HepG2 (cell line): ENCODE results near the gene NXN. TPM values are rescaled to one million over a fixed set of nuclear protein-coding genes. Genes with fewer than 3 reads are reported as not detected.

Experiments used
- ATAC-seq: fragments of 200-7000 bp; cut with Tn5 transposase; 3 replicates; pipeline ENCODE4 v1.9.1; 2020; ENCODE audit warnings: mild to moderate bottlenecking, moderate library complexity
- BruUV-seq: library from RNA; stranded (reverse); fragments of 400-500 nt; replicated peaks from 2 replicates; lab custom pipeline; 2021; lab: Mats Ljungman, UMichigan
- CTCF ChIA-PET: fragments of 300-600 bp; formaldehyde crosslinking; extraction: SDS; loops from one replicate; lab custom pipeline; 2021; ENCODE audit warnings: low total read pairs, inconsistent platforms, low intra/inter-chr PET ratio; lab: Yijun Ruan, JAX
- POLR2A ChIA-PET: fragments of 350-600 bp; sonication (Branson Sonifier 250); formaldehyde crosslinking; loops from one replicate; lab custom pipeline; 2020; ENCODE audit warnings: antibody characterized with exemption, inconsistent platforms; lab: Yijun Ruan, JAX
- DNase-seq: peaks from one replicate; pipeline ENCODE4 v3.0.0-alpha.2; 2015; ENCODE audit warnings: low spot score
- FAIRE-seq: peaks from 3 replicates; lab custom pipeline; 2011; peaks lifted over from hg19 to GRCh38; lab: Jason Lieb, UNC
- H2AFZ ChIP-seq: one replicate; pipeline ENCODE4 v1.6.1; 2011; ENCODE audit warnings: low read length, inconsistent platforms
- H3K27ac ChIP-seq: fragments of 300-600 bp; 3 replicates; pipeline ENCODE4 v1.8.0; 2011; ENCODE audit warnings: mixed run types, mild to moderate bottlenecking, mixed read lengths, low read length, inconsistent platforms; ENCODE audit not compliant: insufficient read depth; ENCODE audit errors: extremely low read length
- H3K27me3 ChIP-seq, 2 experiments: fragments of 200-600 bp in 1 of 2; 2 replicates in 1 of 2; 3 replicates in 1 of 2; pipeline versions ENCODE4 v1.6.0 to v1.8.0; 2011; ENCODE audit warnings: low read length in 2 of 2, mild to moderate bottlenecking in 2 of 2, moderate library complexity in 2 of 2, inconsistent platforms in 1 of 2; ENCODE audit not compliant: insufficient read depth in 2 of 2, control insufficient read depth in 1 of 2
- H3K36me3 ChIP-seq, 2 experiments: fragments of 200-600 bp in 1 of 2; replicated peaks in 1 of 2; 2 replicates in 1 of 2; 3 replicates in 1 of 2; pipeline versions ENCODE4 v1.5.1 to v1.8.0; 2011; ENCODE audit warnings: low read length in 2 of 2, inconsistent platforms in 1 of 2; ENCODE audit not compliant: insufficient read depth in 2 of 2, control insufficient read depth in 1 of 2
- H3K4me1 ChIP-seq: 2 replicates; pipeline ENCODE4 v1.5.1; 2012; ENCODE audit warnings: low read length, inconsistent platforms; ENCODE audit not compliant: insufficient read depth
- H3K4me2 ChIP-seq: 2 replicates; pipeline ENCODE4 v1.6.0; 2011; ENCODE audit warnings: low read depth, low read length, inconsistent platforms
- H3K4me3 ChIP-seq, 3 experiments: fragments of 200-600 bp in 1 of 3; sonication (generic), shearing (Covaris generic) in 1 of 3; replicated peaks in 1 of 3; 2 replicates each; pipeline ENCODE4 v1.5.1; 2011 to 2016; ENCODE audit warnings: low read length in 3 of 3, inconsistent platforms in 2 of 3, low read depth in 2 of 3, mild to moderate bottlenecking in 2 of 3, control low read depth in 1 of 3, mixed read lengths in 1 of 3; ENCODE audit not compliant: insufficient read depth in 1 of 3
- H3K79me2 ChIP-seq: one replicate; pipeline ENCODE4 v1.6.1; 2011; ENCODE audit warnings: low read length, inconsistent platforms; ENCODE audit not compliant: insufficient read depth
- H3K9ac ChIP-seq: 2 replicates; pipeline ENCODE4 v1.6.0; 2011; ENCODE audit warnings: mild to moderate bottlenecking, low read depth, low read length, inconsistent platforms; ENCODE audit not compliant: insufficient read depth
- H3K9me3 ChIP-seq: 2 replicates; pipeline ENCODE4 v1.5.1; 2012; ENCODE audit warnings: mild to moderate bottlenecking, low read length
- H4K20me1 ChIP-seq: 2 replicates; pipeline ENCODE4 v1.6.0; 2011; ENCODE audit warnings: inconsistent platforms, mild to moderate bottlenecking, low read length, moderate library complexity; ENCODE audit not compliant: insufficient read depth
- ATF1 ChIP-seq: IDR thresholded peaks from 2 replicates; pipeline ENCODE4 v1.6.1; 2016; ENCODE audit warnings: mild to moderate bottlenecking, control low read depth
- MAZ ChIP-seq, 2 experiments: sonication (generic) in 1 of 2; formaldehyde crosslinking in 1 of 2; IDR thresholded peaks; 2 replicates each; pipeline versions ENCODE4 v1.5.0 to v1.6.1; 2012 to 2020; ENCODE audit warnings: low read depth in 2 of 2, mild to moderate bottlenecking in 2 of 2, borderline replicate concordance in 1 of 2, improper control_type of control experiment in 1 of 2, low read length in 1 of 2, missing genetic modification reagents in 1 of 2, moderate library complexity in 1 of 2
- NR2F6 ChIP-seq, 2 experiments: IDR thresholded peaks; 2 replicates each; pipeline ENCODE4 v1.6.1; 2016; ENCODE audit warnings: antibody characterized with exemption in 1 of 2, mild to moderate bottlenecking in 1 of 2
- NRL ChIP-seq: sonication (generic); formaldehyde crosslinking; IDR thresholded peaks from 2 replicates; pipeline ENCODE4 v1.5.0; 2020; ENCODE audit warnings: missing genetic modification reagents, mild to moderate bottlenecking, moderate library complexity, borderline replicate concordance
- SAP130 ChIP-seq: IDR thresholded peaks from 2 replicates; pipeline ENCODE4 v1.6.1; 2016; ENCODE audit warnings: low read depth
- SOX6 ChIP-seq, 2 experiments: fragments of 450-650 bp in 1 of 2; sonication (generic) in 1 of 2; formaldehyde crosslinking in 1 of 2; IDR thresholded peaks; 2 replicates each; pipeline versions ENCODE4 v1.4.0 to v1.6.1; 2017 to 2020; ENCODE audit warnings: antibody characterized with exemption in 1 of 2, mild to moderate bottlenecking in 1 of 2, missing genetic modification reagents in 1 of 2
- SP5 ChIP-seq: IDR thresholded peaks from 2 replicates; pipeline ENCODE4 v1.6.1; 2016; ENCODE audit warnings: low read depth, borderline replicate concordance
- TBX2 ChIP-seq: sonication (generic); formaldehyde crosslinking; IDR thresholded peaks from 2 replicates; pipeline ENCODE4 v1.5.0; 2020; ENCODE audit warnings: missing genetic modification reagents, mild to moderate bottlenecking, borderline replicate concordance
- XRCC5 ChIP-seq: fragments of 200-400 bp; formaldehyde crosslinking; optimal IDR thresholded peaks from 2 replicates; pipeline ENCODE3; 2017; ENCODE audit warnings: mild to moderate bottlenecking, low read length
- ZC3H4 ChIP-seq: sonication (generic); formaldehyde crosslinking; IDR thresholded peaks from 2 replicates; pipeline ENCODE4 v1.4.0; 2020; ENCODE audit warnings: missing genetic modification reagents, borderline replicate concordance
- ZFX ChIP-seq: sonication (generic); formaldehyde crosslinking; IDR thresholded peaks from 2 replicates; pipeline ENCODE4 v1.4.0; 2020; ENCODE audit warnings: mild to moderate bottlenecking, low read depth, missing genetic modification reagents, moderate library complexity
- ZFY ChIP-seq: sonication (generic); formaldehyde crosslinking; IDR thresholded peaks from 2 replicates; pipeline ENCODE4 v1.4.0; 2020; ENCODE audit warnings: missing genetic modification reagents
- ZNF143 ChIP-seq: sonication (generic); formaldehyde crosslinking; IDR thresholded peaks from 2 replicates; pipeline ENCODE4 v1.4.0; 2020; ENCODE audit warnings: missing genetic modification reagents
- ZNF263 ChIP-seq: sonication (generic); formaldehyde crosslinking; IDR thresholded peaks from 2 replicates; pipeline ENCODE4 v1.4.0; 2020; ENCODE audit warnings: missing genetic modification reagents
- ZNF335 ChIP-seq: sonication (generic); formaldehyde crosslinking; IDR thresholded peaks from 2 replicates; pipeline ENCODE4 v1.4.0; 2020; ENCODE audit warnings: missing genetic modification reagents
- WGBS: methylation state at CpG from one replicate; pipeline ENCODE4 v1.1.6; 2017; ENCODE audit warnings: low lambda C conversion rate; 5-methylcytosine and 5-hydroxymethylcytosine counted together
- in situ Hi-C: cut with HindIII; loops from 2 replicates; pipeline ENCODE4 v1.10.0; 2017; ENCODE audit warnings: low pct_unique_long_range_greater_than_20kb; ENCODE audit not compliant: extremely low pct_ligation_motif_present
- intact Hi-C: fragments of 100-400 bp; cut with micrococcal nuclease; formaldehyde crosslinking; loops from one replicate; pipeline ENCODE4 v1.10.0; 2022; ENCODE audit not compliant: unreplicated experiment
- polyA plus RNA-seq, 8 experiments: library from polyadenylated mRNA; depleted of rRNA in 3 of 8; stranded (reverse) in 7 of 8; unstranded in 1 of 8; fragments of >200 nt; fragmentation: Illumina TruSeq in 4 of 8; extraction: Trizol in 4 of 8; gene quantifications; 2 replicates each; pipeline versions ENCODE4 v1.2.1 to v1.2.3, GENCODE V29; 2011 to 2016; ENCODE audit warnings: low read depth in 4 of 8, missing spikeins in 1 of 8, mixed read lengths in 1 of 8; ENCODE audit not compliant: insufficient read depth in 1 of 8
- total RNA-seq, 5 experiments: library from RNA; depleted of rRNA; stranded (reverse); fragments of >200 nt; fragmentation: Illumina TruSeq; extraction: Trizol; gene quantifications; 2 replicates each; pipeline ENCODE4 v1.2.3, GENCODE V29; 2016; ENCODE audit warnings: low read depth in 1 of 5

The NXN gene
- total and polyA plus RNA-seq, 2 of the 13 experiments (the other 11 are each of a cell fraction or from before 2014, with no cell fraction given) = 22.2 to 24.3 TPM

DNA sequence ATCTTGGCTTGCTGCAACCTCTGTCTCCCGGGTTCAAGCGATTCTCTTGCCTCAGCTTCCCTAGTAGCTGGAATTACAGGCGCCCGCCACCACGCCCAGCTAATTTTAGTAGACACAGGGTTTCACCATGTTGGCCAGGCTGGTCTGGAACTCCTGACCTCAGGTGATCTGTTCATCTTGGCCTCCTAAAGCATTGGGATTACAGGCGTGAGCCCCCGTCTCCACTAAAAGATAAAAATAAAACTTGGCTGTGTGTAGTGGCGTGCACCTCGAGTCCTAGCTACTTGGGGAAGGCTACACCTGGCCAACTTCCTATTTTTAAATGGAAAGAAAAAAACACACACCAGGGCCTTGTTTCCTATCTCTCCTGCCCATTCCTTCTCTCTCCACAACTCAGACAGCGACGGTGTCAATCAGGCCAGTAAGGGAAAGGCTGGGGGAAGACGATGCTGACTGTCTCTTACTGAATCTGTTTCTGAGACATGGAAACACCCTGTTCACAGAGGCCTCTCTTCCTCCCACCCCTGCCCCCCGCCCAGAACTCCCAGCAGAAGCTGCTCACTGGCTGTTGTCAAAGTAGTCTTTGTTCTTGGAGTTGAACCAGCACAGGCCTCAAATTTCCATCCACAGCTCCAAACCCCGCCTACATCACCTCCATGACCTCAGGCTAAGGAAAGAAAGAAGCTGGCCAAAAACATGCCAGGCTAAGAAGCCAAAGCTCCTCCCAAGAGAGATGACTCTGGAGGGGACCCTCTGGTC is 96.6 kb downstream of the NXN start:
- Histone ChIP-seq H3K79me2 (peaks cover 3% of the 10 kb centered on the region), H3K4me2 (peak overlapping the region; percentile 82)
- ATAC-seq = peak; percentile 87
- BruUV-seq = no TSS peak
- CTCF ChIA-PET = no interaction called here
- TF ChIP-seq ZFX (CRISPR knock-in tag) = 0 out of 2 replicates have a peak, but pooled peaks have one; percentile 50
- no peak for TF ChIP-seq ZC3H4
- peak; percentile 23; the same call in 1 of the 2 replicates for TF ChIP-seq SAP130 (CRISPR knock-in tag)
- TF ChIP-seq NR2F6 (IDR thresholded peaks at IDR 0.05) = peak; percentile 47
- no peak; the same call in 1 of the 2 replicates for TF ChIP-seq NR2F6 (CRISPR knock-in tag; IDR thresholded peaks at IDR 0.05)
- no peak for TF ChIP-seq ATF1
- TF ChIP-seq SOX6 (IDR thresholded peaks at IDR 0.05) = no peak
- TF ChIP-seq SOX6 (CRISPR knock-in tag; IDR thresholded peaks at IDR 0.05) = 0 out of 2 replicates have a peak, but pooled peaks have one; percentile 9
- peak; percentile 85; the same call in 1 of the 2 replicates for TF ChIP-seq ZNF335
- TF ChIP-seq MAZ (IDR thresholded peaks at IDR 0.05; ENCODE audit: borderline replicate concordance, low read depth, low read length) = peak; percentile 76; the same call in 1 of the 2 replicates
- no peak for TF ChIP-seq MAZ (CRISPR knock-in tag; IDR thresholded peaks at IDR 0.05; ENCODE audit: low read depth)
- TF ChIP-seq SP5 (CRISPR knock-in tag) = 0 out of 2 replicates have a peak, but pooled peaks have one; percentile 4
- peak; percentile 28; the same call in 1 of the 2 replicates for TF ChIP-seq ZFY (CRISPR knock-in tag)
- TF ChIP-seq XRCC5 = peak; percentile 42
- no peak for TF ChIP-seq ZNF143
- TF ChIP-seq TBX2 (CRISPR knock-in tag) = no peak
- no peak for TF ChIP-seq NRL (CRISPR knock-in tag)
- TF ChIP-seq ZNF263 = no peak
- TF ChIP-seq, all 625 proteins: peak for 9
- Histone ChIP-seq H3K4me1 (peaks cover 24% of the 10 kb centered on the region), H3K4me3 (peak overlapping the region in 2 of 3 experiments; percentile 8 to 53; a peak in 3 of 6 replicates), H4K20me1 (no peaks in the 10 kb centered on the region), H3K9me3 (no peaks in the 10 kb centered on the region), H3K27me3 (no peaks in the 10 kb centered on the region), H3K9ac (peak overlapping the region; percentile 5; the same call in 1 of the 2 replicates), H3K36me3 (no peaks in the 10 kb centered on the region; a peak in 1 of 5 replicates), H3K27ac (peak overlapping the region; percentile 61), H2AFZ (no peak overlapping the region)
- peak; percentile 63 for FAIRE-seq
- peak; percentile 83 for DNase-seq
- intact Hi-C loops (loop anchor here (1.0 kb wide), 1 partner anchor 47 kb away; no protein-coding TSS in a partner anchor), in situ Hi-C loops (loop anchor here (5.0 kb wide), 1 partner anchor 99 kb away; no protein-coding TSS in a partner anchor)
- WGBS = 63% methylated on average over 14 of the region's 14 CpGs
- POLR2A ChIA-PET = interaction anchor here (1.7 kb wide), 1 partner anchor 97 kb away, joined by 9 read pairs; the partner anchor contains the start of gene NXN
